ENCODE data around the gene HDAC11.

DNA sequence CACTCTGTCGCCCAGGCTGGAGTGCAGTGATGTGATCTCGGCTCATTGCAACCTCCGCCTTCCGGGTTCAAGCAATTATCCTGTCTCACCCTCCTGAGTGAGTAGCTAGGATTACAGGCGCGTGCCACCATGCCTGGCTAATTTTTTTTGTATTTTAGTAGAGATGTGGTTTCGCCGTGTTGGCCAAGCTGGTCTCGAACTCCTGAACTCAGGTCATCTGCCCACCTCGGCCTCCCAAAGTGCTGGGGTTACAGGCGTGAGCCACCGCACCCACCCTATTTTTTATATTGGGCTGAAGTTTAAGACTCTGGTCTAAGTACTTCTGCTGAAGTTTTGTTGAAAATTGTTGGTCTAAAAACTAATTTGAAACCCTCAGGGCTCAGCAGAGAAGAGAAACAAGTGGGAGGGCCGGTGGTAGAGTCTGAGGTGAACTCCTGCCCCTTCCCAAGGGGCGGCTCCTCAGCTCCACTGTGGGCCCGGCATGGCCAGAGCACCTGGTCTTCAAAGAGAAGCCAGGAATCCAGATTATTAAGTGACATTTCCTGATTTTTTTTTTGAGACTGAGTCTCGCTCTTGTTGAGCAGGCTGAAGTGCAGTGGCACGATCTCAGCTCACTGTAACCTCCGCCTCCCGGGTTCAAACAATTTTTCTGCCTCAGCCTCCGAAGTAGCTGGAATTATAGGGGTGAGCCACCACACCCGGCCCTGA lies 4.0 kb downstream of the HDAC11 start:
- TF ChIP-seq, protein P1, sequence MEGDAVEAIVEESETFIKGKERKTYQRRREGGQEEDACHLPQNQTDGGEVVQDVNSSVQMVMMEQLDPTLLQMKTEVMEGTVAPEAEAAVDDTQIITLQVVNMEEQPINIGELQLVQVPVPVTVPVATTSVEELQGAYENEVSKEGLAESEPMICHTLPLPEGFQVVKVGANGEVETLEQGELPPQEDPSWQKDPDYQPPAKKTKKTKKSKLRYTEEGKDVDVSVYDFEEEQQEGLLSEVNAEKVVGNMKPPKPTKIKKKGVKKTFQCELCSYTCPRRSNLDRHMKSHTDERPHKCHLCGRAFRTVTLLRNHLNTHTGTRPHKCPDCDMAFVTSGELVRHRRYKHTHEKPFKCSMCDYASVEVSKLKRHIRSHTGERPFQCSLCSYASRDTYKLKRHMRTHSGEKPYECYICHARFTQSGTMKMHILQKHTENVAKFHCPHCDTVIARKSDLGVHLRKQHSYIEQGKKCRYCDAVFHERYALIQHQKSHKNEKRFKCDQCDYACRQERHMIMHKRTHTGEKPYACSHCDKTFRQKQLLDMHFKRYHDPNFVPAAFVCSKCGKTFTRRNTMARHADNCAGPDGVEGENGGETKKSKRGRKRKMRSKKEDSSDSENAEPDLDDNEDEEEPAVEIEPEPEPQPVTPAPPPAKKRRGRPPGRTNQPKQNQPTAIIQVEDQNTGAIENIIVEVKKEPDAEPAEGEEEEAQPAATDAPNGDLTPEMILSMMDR (IDR thresholded peaks at IDR 0.05), result no peak
- TF ChIP-seq POLR2A (IDR thresholded peaks at IDR 0.05), result no peak

Data from uterus (tissue), 2 donors.